AG09309 (cell line): ENCODE measurements around the gene SOX6.

Source experiments
- DNase-seq: peaks from one replicate; pipeline ENCODE4 v3.0.0-alpha.2; 2010; ENCODE audit warnings: low read depth
- H3K4me3 ChIP-seq: 2 replicates; pipeline ENCODE4 v1.5.1; 2011; ENCODE audit warnings: mild to moderate bottlenecking, low read depth, low read length, moderate library complexity; ENCODE audit not compliant: control insufficient read depth
- CTCF ChIP-seq: IDR thresholded peaks from 2 replicates; pipeline ENCODE4 v1.5.1; 2011; ENCODE audit warnings: mild to moderate bottlenecking, low read depth, low read length, inconsistent platforms; ENCODE audit not compliant: insufficient read depth, control insufficient read depth; ENCODE audit errors: missing control alignments

The SOX6 gene

GRCh38 chr11:16341853-16342252, 14.5 kb downstream of the SOX6 start:
- no peak for DNase-seq
- TF ChIP-seq CTCF, result no peak
- no peak overlapping the region for H3K4me3 ChIP-seq

GRCh38 chr11:16338393-16338792, 18.0 kb downstream of the SOX6 start:
- no peak overlapping the region for H3K4me3 ChIP-seq
- TF ChIP-seq CTCF, result no peak
- DNase-seq, result no peak

GRCh38 chr11:16337421-16338213, 18.7 kb downstream of the SOX6 start:
- no peak for DNase-seq
- no peak for TF ChIP-seq CTCF

GRCh38 chr11:16336721-16337120, 19.6 kb downstream of the SOX6 start:
- TF ChIP-seq CTCF, result no peak
- DNase-seq, result no peak
- H3K4me3 ChIP-seq, result no peak overlapping the region

More at GRCh38 chr11:16337421-16338213, 18.7 kb downstream of the SOX6 start:
- H3K4me3 ChIP-seq, result no peak overlapping the region

- no peak for TF ChIP-seq CTCF
- no peak overlapping the region for H3K4me3 ChIP-seq
- no peak for DNase-seq
These were observed 20.1 kb downstream of the SOX6 start for GRCh38 chr11:16336204-16336603.

- TF ChIP-seq CTCF, result no peak
- no peak overlapping the region for H3K4me3 ChIP-seq
- no peak for DNase-seq
These were observed 20.9 kb downstream of the SOX6 start for GRCh38 chr11:16335236-16335962.
